HL-60 (cell line): ENCODE measurements around the gene PAWR.

Experiments used
- DNase-seq, 2 experiments: peaks; one replicate each; pipeline ENCODE4 v3.0.0-alpha.2; 2010 to 2020; ENCODE audit warnings: low read depth in 1 of 2, low spot score in 1 of 2
- H3K27ac ChIP-seq: fragments of 250-450 bp; sonication (Bioruptor Pico); replicated peaks from 2 replicates; pipeline ENCODE4 v1.5.1; 2020; ENCODE audit warnings: mild to moderate bottlenecking, moderate library complexity
- H3K27me3 ChIP-seq: fragments of 250-450 bp; sonication (Bioruptor Pico); 2 replicates; pipeline ENCODE4 v1.5.1; 2021; ENCODE audit warnings: mild to moderate bottlenecking, moderate library complexity; ENCODE audit not compliant: insufficient read depth, poor library complexity, severe bottlenecking
- H3K4me3 ChIP-seq: replicated peaks from 2 replicates; pipeline ENCODE4 v1.5.1; 2011; ENCODE audit warnings: mild to moderate bottlenecking, control low read depth, low read length; ENCODE audit not compliant: insufficient read depth
- CTCF ChIP-seq: IDR thresholded peaks from one replicate; pipeline ENCODE4 v1.5.1; 2011; ENCODE audit warnings: low read length, control low read depth, inconsistent platforms; ENCODE audit not compliant: insufficient read depth
- GABPA ChIP-seq: IDR thresholded peaks from 2 replicates; pipeline ENCODE4 v1.6.1; 2012; ENCODE audit warnings: low read depth
- POLR2AphosphoS5 ChIP-seq: IDR thresholded peaks from 2 replicates; pipeline ENCODE4 v1.6.1; 2012; ENCODE audit warnings: low read depth
- SPI1 ChIP-seq: IDR thresholded peaks from 2 replicates; pipeline ENCODE4 v1.6.1; 2012; ENCODE audit warnings: low read depth, mild to moderate bottlenecking, borderline replicate concordance
- TF ChIP-seq, protein P1 (sequence below): IDR thresholded peaks from 2 replicates; pipeline ENCODE4 v1.6.1; 2012; ENCODE audit warnings: low read depth; ENCODE audit not compliant: insufficient replicate concordance

Gene PAWR

GRCh38 chr12:79617696-79618095 lies 73.1 kb downstream of the PAWR start:
- no peak for DNase-seq
- H3K27ac ChIP-seq = no peak overlapping the region
- TF ChIP-seq GABPA (no peak), CTCF (no peak), POLR2AphosphoS5 (no peak)
- H3K27me3 ChIP-seq = no peaks in the 10 kb centered on the region
- no peak overlapping the region for H3K4me3 ChIP-seq

DNA sequence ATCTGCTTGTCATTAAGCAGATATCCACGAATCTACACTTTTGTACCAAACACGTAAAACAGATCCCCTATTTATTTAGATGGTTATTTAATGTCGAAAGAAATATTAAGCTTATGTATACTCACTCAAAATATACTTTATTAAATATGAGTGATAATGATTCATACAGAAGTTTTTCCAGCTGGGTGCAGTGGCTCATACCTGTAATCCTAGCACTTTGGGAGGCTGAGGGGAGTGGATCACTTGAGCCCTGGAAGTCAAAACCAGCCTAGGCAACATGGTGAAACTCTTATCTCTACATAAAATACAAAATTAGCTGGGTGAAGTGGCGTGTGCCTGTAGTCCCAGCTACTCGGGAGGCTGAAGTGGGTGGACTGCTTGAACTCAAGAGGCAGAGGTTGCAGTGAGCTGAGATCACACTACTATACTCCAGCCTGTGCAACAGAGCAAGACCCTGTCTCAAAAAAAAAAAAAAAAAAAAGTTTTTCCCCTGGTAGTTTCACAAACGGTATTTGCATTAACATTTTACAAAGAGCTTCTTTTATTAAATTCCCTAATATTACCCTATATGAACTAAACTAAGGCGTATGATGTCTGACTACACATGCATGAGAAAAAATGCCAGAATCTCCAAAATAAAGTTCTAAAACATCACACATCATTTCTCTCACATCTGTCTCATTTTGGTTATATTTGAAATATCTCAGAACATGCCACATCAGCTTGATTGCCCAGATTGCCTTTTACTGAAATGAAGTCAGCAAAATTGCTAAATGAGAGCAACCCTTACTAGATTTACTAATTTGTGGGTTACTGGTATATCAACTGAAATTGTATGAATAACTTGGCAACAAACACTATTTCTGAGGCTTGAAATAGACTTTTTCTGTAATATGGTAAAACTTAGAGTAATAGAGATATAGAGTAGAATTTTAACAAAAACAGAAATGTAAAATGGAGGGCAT lies 74.9 kb downstream of the PAWR start:
- Histone ChIP-seq H3K27ac (no peak overlapping the region), H3K27me3 (no peaks in the 10 kb centered on the region), H3K4me3 (no peak overlapping the region)
- DNase-seq = no peak
- no peak for TF ChIP-seq SPI1
- no peak for TF ChIP-seq POLR2AphosphoS5
- TF ChIP-seq, protein P1, sequence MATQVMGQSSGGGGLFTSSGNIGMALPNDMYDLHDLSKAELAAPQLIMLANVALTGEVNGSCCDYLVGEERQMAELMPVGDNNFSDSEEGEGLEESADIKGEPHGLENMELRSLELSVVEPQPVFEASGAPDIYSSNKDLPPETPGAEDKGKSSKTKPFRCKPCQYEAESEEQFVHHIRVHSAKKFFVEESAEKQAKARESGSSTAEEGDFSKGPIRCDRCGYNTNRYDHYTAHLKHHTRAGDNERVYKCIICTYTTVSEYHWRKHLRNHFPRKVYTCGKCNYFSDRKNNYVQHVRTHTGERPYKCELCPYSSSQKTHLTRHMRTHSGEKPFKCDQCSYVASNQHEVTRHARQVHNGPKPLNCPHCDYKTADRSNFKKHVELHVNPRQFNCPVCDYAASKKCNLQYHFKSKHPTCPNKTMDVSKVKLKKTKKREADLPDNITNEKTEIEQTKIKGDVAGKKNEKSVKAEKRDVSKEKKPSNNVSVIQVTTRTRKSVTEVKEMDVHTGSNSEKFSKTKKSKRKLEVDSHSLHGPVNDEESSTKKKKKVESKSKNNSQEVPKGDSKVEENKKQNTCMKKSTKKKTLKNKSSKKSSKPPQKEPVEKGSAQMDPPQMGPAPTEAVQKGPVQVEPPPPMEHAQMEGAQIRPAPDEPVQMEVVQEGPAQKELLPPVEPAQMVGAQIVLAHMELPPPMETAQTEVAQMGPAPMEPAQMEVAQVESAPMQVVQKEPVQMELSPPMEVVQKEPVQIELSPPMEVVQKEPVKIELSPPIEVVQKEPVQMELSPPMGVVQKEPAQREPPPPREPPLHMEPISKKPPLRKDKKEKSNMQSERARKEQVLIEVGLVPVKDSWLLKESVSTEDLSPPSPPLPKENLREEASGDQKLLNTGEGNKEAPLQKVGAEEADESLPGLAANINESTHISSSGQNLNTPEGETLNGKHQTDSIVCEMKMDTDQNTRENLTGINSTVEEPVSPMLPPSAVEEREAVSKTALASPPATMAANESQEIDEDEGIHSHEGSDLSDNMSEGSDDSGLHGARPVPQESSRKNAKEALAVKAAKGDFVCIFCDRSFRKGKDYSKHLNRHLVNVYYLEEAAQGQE = no peak
- TF ChIP-seq GABPA = no peak
- no peak for TF ChIP-seq CTCF

DNA sequence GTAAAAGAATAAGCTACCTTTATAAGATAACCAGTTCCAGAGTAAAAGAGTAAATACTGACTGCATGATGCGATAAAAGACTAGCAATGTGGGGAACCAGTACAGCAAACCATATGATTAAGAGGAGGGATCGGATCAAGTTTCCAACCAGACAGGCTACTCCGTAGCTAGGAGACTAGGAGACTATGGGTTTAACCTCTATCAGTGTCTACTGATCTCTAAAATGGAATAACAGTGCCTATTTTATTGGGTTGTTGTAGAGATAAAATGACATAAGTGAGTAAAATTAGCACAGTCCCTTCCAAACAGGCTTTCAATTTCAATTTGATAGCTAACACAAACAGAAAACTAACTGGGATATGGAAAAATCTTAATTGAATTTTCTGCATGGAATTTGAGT lies 76.0 kb downstream of the PAWR start:
- Histone ChIP-seq H3K4me3 (no peak overlapping the region), H3K27ac (no peak overlapping the region), H3K27me3 (no peaks in the 10 kb centered on the region)
- DNase-seq = no peak
- TF ChIP-seq, protein P1 = no peak

DNA sequence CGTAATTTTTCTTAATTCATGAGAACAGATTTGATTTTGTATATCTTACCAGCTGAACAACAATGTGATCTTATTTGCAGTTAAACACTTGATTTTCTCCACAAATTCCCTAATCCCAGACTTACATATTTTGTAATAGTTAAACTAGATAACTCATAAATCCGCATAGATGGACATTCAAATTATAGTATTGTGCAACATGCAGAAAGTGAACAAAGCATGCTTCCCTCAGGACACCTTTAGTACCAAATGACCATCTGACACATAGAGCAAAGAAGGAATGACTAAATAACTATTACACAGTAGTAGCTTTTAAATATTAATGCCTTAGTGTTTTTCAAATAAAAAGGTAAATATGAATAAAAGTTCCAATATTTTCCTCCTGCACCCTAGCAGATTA lies 88.9 kb downstream of the PAWR start:
- no peak overlapping the region for H3K4me3 ChIP-seq
- H3K27me3 ChIP-seq = peaks cover 2% of the 10 kb centered on the region
- no peak for DNase-seq
- H3K27ac ChIP-seq = no peak overlapping the region
- no peak for TF ChIP-seq GABPA

GRCh38 chr12:79597910-79598309 lies 92.9 kb downstream of the PAWR start:
- no peak overlapping the region for H3K4me3 ChIP-seq
- peaks cover 2% of the 10 kb centered on the region for H3K27me3 ChIP-seq
- no peak overlapping the region for H3K27ac ChIP-seq
- DNase-seq = no peak
- TF ChIP-seq SPI1 (no peak), CTCF (no peak), GABPA (no peak), POLR2AphosphoS5 (no peak)
- TF ChIP-seq, protein P1 = no peak
